K562 (cell line): Measurements from ENCODE around the gene MATN1. TPM values are rescaled to one million over a fixed set of nuclear protein-coding genes. Genes with fewer than 3 reads are reported as not detected.

Source experiments
- CTCFL ChIP-seq: IDR thresholded peaks from 2 replicates; pipeline ENCODE4 v1.6.1; 2011; ENCODE audit warnings: borderline replicate concordance, low read depth, mild to moderate bottlenecking, moderate library complexity, low read length; ENCODE audit not compliant: insufficient read depth, poor library complexity, severe bottlenecking
- DDX20 ChIP-seq: fragments of 450-650 bp; IDR thresholded peaks from 2 replicates; pipeline ENCODE4 v1.6.1; 2016; ENCODE audit warnings: missing genetic modification characterization, low read depth, mild to moderate bottlenecking, missing compliant biosample characterization, moderate library complexity
- DNMT1 ChIP-seq: fragments of 450-650 bp; IDR thresholded peaks from 2 replicates; pipeline ENCODE4 v1.6.1; 2016; ENCODE audit warnings: antibody characterized with exemption, mild to moderate bottlenecking
- FOXO4 ChIP-seq: fragments of 450-650 bp; formaldehyde crosslinking; IDR thresholded peaks from 2 replicates; pipeline ENCODE4 v1.4.0; 2020; ENCODE audit warnings: mild to moderate bottlenecking, moderate library complexity
- HMG20A ChIP-seq: fragments of 450-650 bp; formaldehyde crosslinking; conservative IDR thresholded peaks from 2 replicates; pipeline ENCODE4 v1.4.0; 2020; ENCODE audit warnings: mild to moderate bottlenecking, mixed read lengths
- LEF1 ChIP-seq: fragments of 450-650 bp; IDR thresholded peaks from 2 replicates; pipeline ENCODE4 v1.6.1; 2016; ENCODE audit warnings: mild to moderate bottlenecking
- MCM7 ChIP-seq, 2 experiments: fragments of 450-650 bp; IDR thresholded peaks; 2 replicates each; pipeline ENCODE4 v1.6.1; 2016 to 2018
- NCOA6 ChIP-seq: fragments of 450-650 bp; IDR thresholded peaks from 2 replicates; pipeline ENCODE4 v1.6.1; 2017; ENCODE audit warnings: mild to moderate bottlenecking
- SMAD3 ChIP-seq: fragments of 450-650 bp; formaldehyde crosslinking; conservative IDR thresholded peaks from 2 replicates; pipeline ENCODE4 v1.4.0; 2020; ENCODE audit warnings: mild to moderate bottlenecking
- ZBTB11 ChIP-seq, 3 experiments: fragments of 200-800 bp in 1 of 3; fragments of 250-450 bp in 1 of 3; fragments of 450-650 bp in 1 of 3; sonication (Bioruptor Pico) in 1 of 3; sonication (Bioruptor generic) in 1 of 3; formaldehyde crosslinking in 1 of 3; IDR thresholded peaks; 2 replicates each; pipeline versions ENCODE4 v1.6.1 to v1.8.0; 2016 to 2022; ENCODE audit warnings: mild to moderate bottlenecking in 2 of 3, missing genetic modification characterization in 2 of 3, missing compliant biosample characterization in 1 of 3, moderate library complexity in 1 of 3
- ZNF124 ChIP-seq: sonication (generic); formaldehyde crosslinking; IDR thresholded peaks from 2 replicates; pipeline ENCODE4 v1.8.1; 2022; ENCODE audit warnings: missing genetic modification reagents
- polyA plus RNA-seq, 8 experiments: library from polyadenylated mRNA; depleted of rRNA in 4 of 8; stranded (reverse) in 5 of 8; unstranded in 3 of 8; fragments of >200 nt; fragmentation: Nextera tagmentation in 2 of 8; fragmentation: Illumina TruSeq in 1 of 8; extraction: Ambion mirVana in 2 of 8; extraction: Trizol in 1 of 8; gene quantifications; 2 replicates each; pipeline versions ENCODE4 v1.2.1 to v1.2.3, GENCODE V29; 2011 to 2014; ENCODE audit warnings: inconsistent platforms in 1 of 8, missing spikeins in 1 of 8
- total RNA-seq, 7 experiments: library from RNA; depleted of rRNA in 6 of 7; stranded (reverse); fragments of >200 nt in 6 of 7; fragmentation: Illumina TruSeq in 2 of 7; extraction: Trizol in 2 of 7; gene quantifications; 2 replicates each; pipeline versions ENCODE4 v1.2.1 to v1.2.3, GENCODE V29; 2011 to 2021; ENCODE audit warnings: low replicate concordance in 1 of 7
- TF ChIP-seq, protein P1 (sequence below): sonication (generic); formaldehyde crosslinking; IDR thresholded peaks from 2 replicates; pipeline ENCODE4 v1.8.1; 2023; ENCODE audit warnings: missing genetic modification reagents, mild to moderate bottlenecking, borderline replicate concordance
- TF ChIP-seq, protein P2 (sequence below): sonication (generic); formaldehyde crosslinking; IDR thresholded peaks from 2 replicates; pipeline ENCODE4 v1.8.1; 2023; ENCODE audit warnings: mild to moderate bottlenecking, missing genetic modification reagents

The MATN1 gene
- total and polyA plus RNA-seq, 9 of the 15 experiments (the other 6 are each of a cell fraction or from before 2014, with no cell fraction given): 0.10 to 2.3 (median 1.2) TPM

DNA sequence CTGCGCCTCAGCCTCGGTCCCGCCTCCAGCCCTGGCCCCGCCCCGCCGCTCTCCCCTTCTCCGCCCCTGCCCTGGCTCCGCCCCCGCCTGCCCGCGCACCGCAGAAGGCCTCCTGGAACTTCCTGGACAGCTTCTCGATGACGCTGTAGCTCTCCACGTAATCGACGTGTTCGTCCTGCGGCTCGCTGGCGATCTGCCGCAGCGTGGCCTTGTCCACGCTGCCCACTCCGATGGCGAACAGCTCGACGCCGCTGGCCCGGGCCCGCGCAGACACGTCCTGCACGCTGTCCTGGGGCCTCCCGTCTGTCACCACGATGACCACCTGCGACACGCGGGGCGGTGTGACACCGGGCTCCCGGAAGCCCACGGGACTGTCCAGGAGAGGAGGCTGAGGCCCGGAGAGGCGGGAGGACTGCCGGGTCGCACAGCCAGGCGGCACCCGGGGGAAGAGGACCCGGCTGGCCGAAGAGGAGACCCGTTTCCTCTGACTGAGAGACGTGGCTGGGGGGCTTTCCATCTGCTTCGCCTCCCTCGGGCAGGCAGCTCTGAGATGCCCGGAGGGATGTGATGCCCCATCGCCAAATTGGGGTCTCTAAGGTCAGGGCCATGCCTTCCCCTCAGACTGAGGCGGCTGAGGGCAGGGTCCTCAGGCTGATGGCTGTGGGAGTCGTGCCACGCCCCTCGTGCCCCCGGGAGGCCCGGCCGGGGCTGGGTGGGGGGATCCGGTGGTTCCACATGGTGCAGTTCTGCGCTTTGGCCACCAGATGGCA lies 4.6 kb downstream of the MATN1 start (continued):
- TF ChIP-seq LEF1: no peak
- no peak for TF ChIP-seq HMG20A (CRISPR knock-in tag)
- TF ChIP-seq, protein P1, sequence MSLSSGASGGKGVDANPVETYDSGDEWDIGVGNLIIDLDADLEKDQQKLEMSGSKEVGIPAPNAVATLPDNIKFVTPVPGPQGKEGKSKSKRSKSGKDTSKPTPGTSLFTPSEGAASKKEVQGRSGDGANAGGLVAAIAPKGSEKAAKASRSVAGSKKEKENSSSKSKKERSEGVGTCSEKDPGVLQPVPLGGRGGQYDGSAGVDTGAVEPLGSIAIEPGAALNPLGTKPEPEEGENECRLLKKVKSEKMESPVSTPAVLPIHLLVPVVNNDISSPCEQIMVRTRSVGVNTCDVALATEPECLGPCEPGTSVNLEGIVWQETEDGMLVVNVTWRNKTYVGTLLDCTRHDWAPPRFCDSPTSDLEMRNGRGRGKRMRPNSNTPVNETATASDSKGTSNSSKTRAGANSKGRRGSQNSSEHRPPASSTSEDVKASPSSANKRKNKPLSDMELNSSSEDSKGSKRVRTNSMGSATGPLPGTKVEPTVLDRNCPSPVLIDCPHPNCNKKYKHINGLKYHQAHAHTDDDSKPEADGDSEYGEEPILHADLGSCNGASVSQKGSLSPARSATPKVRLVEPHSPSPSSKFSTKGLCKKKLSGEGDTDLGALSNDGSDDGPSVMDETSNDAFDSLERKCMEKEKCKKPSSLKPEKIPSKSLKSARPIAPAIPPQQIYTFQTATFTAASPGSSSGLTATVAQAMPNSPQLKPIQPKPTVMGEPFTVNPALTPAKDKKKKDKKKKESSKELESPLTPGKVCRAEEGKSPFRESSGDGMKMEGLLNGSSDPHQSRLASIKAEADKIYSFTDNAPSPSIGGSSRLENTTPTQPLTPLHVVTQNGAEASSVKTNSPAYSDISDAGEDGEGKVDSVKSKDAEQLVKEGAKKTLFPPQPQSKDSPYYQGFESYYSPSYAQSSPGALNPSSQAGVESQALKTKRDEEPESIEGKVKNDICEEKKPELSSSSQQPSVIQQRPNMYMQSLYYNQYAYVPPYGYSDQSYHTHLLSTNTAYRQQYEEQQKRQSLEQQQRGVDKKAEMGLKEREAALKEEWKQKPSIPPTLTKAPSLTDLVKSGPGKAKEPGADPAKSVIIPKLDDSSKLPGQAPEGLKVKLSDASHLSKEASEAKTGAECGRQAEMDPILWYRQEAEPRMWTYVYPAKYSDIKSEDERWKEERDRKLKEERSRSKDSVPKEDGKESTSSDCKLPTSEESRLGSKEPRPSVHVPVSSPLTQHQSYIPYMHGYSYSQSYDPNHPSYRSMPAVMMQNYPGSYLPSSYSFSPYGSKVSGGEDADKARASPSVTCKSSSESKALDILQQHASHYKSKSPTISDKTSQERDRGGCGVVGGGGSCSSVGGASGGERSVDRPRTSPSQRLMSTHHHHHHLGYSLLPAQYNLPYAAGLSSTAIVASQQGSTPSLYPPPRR (CRISPR knock-in tag): no peak
- TF ChIP-seq DNMT1: no peak
- peak; percentile 92 for TF ChIP-seq SMAD3
- no peak for TF ChIP-seq MCM7 (IDR thresholded peaks at IDR 0.05)
- peak in 1 of 3 experiments; percentile 83; a peak in 2 of 6 replicates for TF ChIP-seq ZBTB11 (CRISPR knock-in tag; IDR thresholded peaks at IDR 0.05)
- TF ChIP-seq NCOA6: peak; percentile 93
- peak; percentile 68; the same call in 1 of the 2 replicates for TF ChIP-seq FOXO4 (CRISPR knock-in tag)
- TF ChIP-seq CTCFL: peak; percentile 84
- no peak for TF ChIP-seq DDX20
- TF ChIP-seq, protein P2, sequence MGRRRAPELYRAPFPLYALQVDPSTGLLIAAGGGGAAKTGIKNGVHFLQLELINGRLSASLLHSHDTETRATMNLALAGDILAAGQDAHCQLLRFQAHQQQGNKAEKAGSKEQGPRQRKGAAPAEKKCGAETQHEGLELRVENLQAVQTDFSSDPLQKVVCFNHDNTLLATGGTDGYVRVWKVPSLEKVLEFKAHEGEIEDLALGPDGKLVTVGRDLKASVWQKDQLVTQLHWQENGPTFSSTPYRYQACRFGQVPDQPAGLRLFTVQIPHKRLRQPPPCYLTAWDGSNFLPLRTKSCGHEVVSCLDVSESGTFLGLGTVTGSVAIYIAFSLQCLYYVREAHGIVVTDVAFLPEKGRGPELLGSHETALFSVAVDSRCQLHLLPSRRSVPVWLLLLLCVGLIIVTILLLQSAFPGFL (CRISPR knock-in tag): no peak
- no peak for TF ChIP-seq ZNF124 (CRISPR knock-in tag)
